GM18511 (cell line): ENCODE data around the gene ALPK1.
A peak's percentile ranks its signal among the peaks of the same experiment; 100 is the strongest.

Experiments
- ATAC-seq: cut with Tn5 transposase; IDR thresholded peaks from one replicate; pipeline ENCODE4 v1.9.1; 2021; ENCODE audit warnings: mild to moderate bottlenecking, moderate library complexity; ENCODE audit not compliant: unreplicated experiment

Gene ALPK1

DNA sequence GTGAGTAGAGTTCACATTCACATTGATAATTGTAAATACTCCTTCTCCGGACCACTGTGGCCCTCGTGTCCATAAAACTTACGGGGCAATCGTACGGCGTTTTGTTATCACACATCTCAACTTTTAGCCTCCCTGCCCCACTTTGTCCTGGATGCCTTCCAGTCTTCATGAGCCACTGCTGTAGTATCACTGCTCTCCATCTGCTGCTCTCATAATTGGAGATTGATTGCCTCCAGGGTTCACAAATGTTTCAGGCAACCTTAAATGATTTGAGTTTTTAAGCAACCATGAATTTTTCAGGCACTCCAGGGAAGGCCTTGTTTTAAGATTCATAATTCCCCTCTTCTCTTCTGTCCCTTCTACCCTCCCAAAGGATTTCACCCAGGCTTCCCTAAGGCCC lies 28.4 kb downstream of the ALPK1 start:
- ATAC-seq: no peak

DNA sequence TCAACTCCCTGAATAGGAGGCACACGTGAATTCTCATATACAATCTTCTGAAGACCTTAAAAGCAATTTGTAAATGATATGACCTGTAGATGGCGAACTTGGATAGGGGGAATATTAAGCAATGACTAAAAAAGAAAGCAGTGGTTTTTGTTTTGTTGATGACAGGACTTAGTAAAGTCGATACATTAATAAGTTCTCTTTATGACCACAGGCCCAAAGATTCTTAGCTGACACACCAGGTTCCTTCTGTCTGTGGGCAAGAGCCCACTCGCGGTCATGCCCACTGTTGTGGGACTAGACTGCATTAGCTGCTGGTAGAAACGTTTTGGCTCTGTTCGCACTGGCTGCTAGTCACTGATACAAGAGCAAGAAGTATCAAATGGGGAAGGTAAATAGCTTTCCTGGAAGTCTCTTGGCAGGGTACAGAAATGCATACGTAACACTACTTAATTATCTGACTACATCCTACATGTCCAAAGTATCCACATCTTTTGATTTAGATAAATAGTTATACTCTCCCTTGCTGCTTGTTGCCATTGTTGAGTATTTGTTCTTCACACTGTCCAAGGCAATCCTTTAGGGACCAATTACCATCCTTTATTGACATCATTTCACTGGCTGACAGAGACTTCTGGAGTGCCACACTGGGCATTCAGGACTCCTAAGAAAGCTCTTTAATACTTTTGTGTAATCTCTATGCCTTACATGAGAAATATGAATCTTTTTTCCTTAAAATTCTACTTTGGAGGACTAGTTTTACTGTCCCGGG lies 31.0 kb downstream of the ALPK1 start:
- ATAC-seq: peak; percentile 90

DNA sequence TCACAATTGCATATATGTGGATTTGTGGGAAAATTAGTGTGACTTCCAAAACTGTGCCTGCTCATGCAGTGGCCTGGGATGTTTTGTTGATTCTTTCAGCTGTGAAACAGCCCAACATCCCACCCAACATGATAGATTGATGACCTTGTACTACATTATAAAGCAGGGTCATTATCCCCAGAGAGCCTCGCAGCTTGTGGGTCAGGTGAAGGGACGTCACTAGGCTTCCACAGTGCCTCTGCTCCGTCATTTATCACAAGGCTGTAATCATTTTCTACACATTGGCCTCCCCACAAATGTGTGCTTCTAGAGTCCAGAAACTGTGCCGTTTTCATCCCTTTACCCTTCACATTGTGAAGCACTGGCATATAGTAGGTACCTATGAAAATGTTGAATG lies 31.6 kb downstream of the ALPK1 start:
- no peak for ATAC-seq

DNA sequence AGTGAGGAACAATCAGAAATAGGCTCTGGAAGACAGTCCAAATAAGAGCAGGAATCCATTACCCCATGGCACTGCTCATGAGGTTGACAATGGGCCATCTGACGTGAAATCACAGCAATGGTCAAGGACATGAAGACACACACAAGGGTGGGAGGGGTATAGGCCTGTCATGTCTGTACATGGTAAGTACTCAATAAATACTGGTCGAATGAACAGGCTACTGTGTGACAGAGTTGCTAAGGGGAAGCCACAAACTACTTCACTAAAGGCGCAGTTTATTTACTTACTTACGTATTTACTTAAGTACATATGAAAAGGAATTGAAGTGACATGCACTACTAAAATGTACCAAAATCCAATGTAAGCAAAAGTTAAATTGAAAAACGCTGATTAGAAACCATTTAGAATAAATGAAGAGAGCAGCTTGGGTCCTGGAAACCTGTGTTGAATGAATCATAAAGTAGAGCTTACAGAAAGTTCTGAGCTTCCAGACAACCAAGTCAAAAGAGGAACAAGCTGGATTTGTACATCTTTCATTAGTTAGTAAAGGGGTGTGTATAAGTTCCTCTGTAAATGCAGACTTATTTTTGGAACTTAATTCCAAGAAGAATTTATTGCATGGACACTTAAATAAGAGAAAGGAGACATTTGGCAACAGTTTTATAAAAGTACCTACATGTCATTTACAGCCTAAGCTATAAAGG lies 32.7 kb downstream of the ALPK1 start:
- ATAC-seq: no peak

DNA sequence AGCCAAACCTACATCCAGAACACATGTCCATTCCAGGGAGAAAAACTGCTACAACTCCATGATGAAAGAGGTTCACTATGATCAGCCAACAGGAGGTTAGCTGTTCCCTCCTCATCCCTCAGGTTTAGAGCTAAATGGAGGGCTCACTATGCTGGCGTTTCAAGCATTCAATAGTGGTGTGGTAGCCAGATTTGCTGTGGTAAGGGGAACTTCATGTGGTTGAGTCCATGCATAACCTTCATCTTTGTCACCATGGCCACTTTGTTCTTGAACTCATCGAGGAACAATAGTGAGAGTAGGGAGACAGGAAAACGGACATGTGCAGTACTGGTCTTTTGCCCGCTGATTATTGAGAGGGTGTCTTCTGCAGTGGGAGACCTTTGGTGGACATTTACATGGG lies 33.8 kb downstream of the ALPK1 start:
- ATAC-seq: no peak

DNA sequence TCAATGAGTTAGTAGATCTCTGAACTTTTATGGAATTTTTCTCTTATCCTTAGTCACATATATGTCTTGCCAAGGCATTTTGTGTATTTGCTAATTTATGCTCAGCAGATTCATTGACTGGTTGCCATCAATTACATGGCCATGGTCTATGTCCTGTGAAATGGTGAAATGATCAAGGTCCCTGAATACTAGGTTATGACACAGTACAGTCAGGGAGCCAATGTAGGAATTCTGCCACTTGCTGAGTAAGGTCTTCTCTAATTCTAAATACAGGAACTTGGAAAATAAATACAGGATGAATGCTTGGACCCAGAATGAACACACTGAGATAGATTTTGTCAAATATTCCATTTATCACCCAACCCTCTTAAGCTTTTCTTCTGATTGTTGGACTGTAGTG lies 35.2 kb downstream of the ALPK1 start:
- ATAC-seq: no peak

DNA sequence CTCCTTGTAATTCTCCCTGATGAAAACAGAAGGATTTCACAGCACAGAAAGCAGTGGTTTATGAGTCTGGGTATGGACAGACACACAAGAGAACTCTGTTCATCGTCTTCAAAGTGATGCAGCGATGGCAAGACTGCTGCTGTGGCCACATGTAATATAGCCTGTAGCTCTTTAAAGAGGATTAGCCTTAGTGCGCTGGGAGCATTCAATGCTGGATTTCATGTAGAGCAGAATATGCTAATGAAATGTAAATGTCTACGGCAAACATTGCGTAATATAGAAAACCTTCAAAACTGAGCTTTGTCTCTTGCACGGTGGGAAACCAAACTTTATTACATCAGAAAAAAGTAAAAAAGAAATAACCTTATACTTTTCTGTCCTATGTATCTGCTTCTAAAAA lies 42.9 kb downstream of the ALPK1 start:
- no peak for ATAC-seq

DNA sequence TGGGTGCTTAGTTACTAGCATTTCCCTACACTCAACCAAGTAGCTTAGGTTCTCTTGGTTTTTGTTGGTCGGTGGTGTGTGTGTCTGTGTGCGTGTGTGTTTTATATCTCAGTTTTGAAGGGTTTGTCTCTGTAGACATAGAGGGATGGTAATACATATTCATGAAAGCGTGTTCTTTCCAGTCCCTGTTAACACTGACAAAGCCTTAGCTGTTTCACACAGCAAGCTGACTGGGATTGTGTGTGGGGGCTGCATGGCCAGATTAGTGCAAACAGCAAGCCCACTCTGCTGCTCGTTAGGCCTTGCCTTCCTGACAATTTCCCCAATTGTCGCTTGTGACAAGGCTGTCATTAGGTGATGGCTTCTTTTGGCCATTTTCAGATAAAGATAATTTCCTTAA lies 43.9 kb downstream of the ALPK1 start:
- ATAC-seq: no peak

DNA sequence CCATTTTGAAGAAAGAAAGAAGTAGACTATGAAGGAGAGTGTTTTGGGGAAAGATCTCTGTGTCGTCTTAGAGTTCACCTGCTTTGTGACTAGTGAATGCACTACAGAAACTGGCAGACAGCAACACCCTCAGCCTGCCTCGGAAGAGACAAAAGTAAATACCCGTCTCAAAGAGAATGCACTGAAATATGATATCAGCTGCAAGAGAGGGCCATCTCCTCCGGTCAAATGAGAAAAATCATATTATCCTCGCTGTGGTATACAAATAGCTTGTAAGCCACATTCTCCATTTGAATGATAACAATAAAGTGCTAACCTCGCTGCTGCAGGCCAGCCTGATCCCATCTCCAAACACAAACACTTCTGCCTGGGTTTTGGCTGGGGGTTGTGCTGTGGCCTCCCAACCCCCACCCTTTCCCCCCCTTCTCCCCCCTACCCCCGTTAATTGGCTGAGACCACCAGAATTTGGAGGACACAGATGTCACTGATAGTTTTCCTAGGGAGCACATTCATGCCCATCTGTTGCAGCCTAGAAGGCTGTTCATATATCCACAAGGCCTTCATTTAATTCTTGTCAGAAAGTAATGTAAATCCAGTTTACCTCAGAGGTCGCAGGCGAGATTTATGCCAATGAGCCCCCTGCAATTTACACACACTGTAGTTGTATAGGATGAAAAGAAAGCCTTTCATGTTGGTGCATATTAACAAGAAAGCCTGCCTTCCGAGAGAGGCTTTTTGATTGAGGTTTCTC lies 46.3 kb downstream of the ALPK1 start:
- ATAC-seq: no peak

DNA sequence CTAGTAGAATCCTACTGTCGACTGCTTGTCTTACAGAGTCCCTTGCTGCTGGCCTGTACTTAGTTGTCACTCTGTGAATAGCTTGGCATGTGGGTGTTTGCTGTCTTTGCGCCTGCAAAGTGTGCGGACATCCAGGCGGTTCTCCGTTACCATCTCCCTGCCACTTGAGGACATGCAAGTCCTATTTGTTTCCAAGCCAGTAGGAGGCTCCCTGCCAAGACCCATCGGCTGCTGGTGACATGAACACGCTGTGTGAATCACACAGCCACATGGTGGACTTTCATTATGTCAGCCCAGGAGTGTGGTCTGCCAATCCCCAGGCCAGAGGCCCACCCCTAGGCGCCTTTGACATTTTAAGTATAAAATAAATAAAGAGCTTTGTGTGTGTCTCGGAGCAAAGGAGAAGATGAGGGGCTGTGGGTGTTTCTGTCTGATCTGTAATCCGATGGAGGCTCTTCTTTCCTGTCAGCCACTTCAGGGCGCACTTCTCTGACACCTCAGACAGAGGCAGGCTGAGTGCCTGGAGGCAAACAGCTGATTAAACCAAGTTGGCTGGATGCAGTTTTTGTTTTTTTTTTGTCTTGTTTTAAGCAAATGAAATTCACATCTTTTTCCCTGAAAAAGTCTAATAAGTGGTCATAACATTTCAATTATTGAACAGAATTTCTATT lies 51.5 kb downstream of the ALPK1 start:
- ATAC-seq: no peak

DNA sequence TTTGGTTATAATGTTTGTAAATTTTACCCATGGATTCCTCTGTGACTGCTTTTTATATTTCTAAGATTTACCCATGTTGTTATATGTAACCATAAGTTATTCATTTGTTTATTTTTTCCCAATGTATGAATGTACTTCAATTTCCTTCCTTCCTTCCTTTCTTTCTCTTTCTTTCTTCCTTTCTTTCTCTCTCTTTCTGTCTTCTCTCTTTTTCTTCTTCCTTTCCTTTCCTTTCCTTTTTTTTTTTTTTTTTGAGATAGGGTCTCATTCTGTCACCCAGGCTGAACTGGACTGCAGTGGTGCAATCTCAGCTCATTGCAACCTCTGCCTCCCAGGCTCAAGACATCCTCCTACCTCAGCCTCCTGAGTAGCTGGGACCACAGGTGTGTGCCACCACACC lies 55.6 kb downstream of the ALPK1 start:
- ATAC-seq: no peak

DNA sequence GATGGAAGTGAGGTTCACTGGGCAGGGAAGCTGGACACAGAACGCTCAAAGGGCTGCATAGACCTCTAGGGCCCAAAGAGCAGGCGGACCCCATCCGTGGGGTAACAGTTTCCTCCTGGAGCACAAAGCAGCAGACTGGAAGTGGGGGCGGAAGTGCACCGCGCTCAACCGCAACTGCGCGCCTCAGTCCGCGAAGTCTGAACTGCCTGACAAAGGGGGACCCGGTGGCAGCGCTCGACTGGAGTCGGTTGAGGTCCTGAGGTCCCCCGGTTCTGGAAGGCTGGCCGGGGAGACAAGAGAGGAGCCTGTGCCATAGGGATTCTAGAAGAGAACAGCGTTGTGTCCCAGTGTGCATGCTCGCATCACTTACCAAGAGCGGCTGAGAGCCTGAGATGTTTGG lies 58.5 kb downstream of the ALPK1 start:
- ATAC-seq: no peak

DNA sequence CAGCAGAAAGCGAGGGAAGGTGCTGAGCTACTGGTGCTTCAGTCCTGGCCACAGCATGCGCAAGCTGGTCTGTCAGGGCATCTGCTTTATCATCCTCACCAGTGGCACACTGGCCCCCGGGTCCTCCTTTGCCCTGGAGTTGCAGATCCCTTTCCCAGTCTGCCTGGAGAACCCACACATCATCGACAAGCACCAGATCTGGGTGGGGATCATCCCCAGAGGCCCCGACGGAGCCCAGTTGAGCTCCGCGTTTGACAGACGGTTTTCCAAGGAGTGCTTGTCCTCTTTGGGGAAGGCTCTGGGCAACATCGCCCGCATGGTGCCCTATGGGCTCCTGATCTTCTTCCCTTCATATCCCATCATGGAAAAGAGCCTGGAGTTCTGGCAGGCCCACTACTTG lies 60.3 kb downstream of the ALPK1 start:
- no peak for ATAC-seq

DNA sequence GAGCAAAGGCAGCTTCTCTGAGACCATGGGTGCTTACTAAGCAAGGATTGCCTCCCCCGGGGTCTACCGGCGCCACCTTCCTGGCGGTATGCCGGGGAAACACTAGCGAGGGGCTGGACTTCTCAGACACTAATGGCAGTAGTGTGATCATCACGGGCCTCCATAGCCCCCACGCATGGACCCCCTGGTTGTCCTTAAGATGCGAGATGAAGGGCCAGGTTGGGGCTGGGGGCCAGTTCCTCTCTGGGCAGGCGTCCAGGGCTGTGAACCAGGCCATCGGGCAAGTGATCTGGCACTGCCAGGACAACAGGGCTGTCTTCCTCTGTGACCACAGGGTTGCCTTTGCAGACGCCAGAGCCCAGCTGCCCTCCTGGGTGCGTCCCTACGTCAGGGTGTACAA lies 60.7 kb downstream of the ALPK1 start:
- ATAC-seq: no peak

DNA sequence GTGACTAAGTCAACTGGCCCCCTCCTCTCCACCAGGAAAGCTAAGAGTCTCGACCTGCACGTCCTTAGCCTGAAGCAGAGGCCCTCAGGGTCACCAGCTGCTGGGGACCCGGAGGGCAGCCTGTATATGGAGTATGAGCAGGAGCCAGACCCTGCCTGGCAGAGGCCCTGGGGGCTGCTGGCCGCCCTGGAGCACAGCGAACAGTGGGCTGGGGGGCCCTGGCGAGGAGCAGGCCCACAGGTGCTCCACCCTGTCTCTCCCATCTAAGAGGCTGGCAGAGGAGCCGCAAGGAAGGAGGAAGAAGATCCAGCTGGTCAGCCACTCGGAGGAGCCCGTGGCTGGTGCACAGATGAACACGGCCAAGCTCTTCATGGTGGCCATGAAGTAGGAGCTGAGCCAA lies 61.2 kb downstream of the ALPK1 start:
- no peak for ATAC-seq

DNA sequence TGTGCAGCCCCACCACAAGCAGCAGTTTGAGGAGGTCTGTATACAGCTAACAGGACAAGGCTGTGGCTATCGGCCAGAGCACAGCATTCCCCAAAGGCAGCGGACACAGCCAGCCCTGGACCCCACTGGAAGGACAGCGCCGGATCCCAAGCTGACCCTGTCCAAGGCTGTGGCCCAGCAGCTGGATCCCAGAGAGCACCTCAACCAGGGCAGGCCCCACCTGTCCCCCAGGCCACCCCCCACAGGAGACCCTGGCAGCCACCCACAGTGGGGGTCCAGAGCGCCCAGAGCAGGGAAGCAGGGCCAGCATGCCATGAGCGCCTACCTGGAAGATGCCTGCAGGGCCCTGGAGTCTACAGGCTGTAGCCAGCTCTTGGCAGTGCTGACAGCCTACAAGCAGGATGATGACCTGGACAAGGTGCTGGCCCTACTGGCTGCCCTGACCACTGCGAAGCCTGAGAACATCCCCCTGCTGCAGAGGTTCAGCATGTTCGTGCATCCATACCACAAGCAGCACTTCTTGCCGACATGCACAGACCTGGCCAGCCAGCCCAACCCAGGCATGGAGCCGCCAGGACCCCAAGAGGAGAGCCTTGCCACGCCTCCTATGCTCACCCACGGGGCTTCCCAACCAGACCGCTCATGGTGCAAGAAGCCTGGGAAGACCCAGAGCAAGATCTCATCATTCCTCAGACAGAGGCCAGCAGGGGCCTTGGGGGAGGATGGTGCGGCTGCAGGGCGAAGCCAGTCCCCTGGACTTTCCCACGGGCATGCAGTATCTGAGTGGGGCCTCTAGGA lies 62.0 kb downstream of the ALPK1 start:
- no peak for ATAC-seq

DNA sequence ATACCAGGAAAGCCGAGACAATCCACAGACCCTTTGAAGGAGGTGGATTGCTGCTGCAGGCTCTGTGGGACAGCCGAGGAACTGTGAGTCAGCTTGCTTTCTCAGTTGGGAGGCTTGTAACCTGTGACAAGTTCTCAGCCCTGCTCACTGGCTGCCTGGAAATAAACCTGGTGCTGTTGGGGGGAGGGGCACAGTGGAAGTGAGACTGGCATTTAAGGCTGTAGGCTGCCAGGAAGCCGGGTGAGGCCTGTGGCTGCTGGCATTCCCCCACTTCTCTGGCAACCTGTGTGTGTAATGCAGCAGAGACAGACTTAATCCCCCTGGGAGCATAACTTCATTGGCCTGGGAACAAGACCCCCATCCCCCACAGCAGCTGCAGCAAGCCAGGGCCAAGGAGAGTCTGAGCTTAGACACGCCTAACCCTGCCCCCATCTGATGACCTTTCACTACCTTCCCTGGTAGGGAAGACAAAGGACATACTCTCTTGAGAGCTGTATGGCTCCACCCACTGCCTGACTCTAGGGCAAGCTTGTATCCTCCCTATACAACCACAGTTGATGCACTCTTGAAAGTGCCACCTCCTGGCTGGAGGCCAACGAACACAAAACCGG lies 64.1 kb downstream of the ALPK1 start:
- peak; percentile 92 for ATAC-seq

DNA sequence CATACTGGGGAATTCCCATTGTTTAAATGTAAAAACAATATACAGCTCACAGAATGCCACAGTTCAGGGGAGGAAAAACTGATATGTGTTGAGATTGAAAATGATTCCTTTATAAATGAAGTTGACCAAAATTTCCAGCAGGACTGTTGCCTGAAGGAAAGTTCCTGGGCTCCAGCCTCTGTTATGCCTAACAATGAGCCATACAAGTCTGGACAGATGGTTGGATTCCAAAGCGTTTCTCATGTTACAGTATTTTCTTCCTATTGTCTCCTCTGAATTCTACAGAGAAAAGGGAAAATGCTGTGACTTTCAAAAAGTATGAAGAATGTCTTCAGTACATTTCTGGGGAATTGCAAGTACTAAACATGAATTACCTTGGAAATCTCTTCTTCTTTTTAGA lies 73.3 kb downstream of the ALPK1 start:
- no peak for ATAC-seq

DNA sequence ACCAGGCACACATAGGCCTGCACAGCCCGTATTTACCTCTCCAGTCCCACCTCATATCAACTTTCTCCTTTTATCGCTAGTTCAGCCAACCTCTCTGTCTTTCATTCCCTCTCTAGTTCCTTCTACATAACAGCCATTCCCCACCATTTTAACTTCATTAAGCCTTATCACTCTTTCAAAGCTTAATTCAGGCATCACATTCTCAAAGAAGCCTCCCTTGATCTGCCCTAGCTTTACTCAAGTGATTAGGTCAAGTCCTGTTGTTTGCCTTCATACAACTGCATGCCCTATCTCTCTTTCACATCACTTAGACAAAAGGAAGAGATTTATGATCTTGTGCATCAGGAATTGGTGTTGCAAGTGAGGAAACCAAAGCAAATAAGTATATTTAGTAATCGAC lies 74.2 kb downstream of the ALPK1 start:
- no peak for ATAC-seq

DNA sequence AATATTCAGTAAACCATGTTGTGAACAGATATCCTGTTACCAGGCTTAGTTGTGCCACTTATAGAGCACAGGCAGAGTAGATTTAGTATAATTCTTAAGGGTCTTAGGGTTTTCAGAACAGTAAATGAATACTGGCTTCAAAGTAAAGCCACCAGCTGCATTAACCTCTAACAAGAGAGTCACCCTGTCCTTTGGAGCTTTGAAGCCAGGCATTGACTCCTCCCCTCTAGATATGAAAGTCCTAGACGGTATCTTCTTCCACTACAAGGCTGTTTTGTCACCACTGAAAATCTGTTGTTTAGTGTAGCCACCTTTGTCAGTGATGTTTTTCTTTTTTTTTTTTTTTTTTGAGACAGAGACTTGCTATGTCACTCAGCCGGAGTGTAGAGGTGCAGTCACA lies 77.7 kb downstream of the ALPK1 start:
- ATAC-seq: no peak
